Ishikawa (cell line): ENCODE results near the gene ARPC5.

Experiments
- CEBPB ChIP-seq: IDR thresholded peaks from 2 replicates; pipeline ENCODE4 v1.6.1; 2012
- CREB1 ChIP-seq: IDR thresholded peaks from 2 replicates; pipeline ENCODE4 v1.6.1; 2012; ENCODE audit warnings: low read depth
- EGR1 ChIP-seq: IDR thresholded peaks from 2 replicates; pipeline ENCODE4 v1.6.1; 2012
- EP300 ChIP-seq: IDR thresholded peaks from 2 replicates; pipeline ENCODE4 v1.6.1; 2012; ENCODE audit warnings: borderline replicate concordance
- FOXM1 ChIP-seq: IDR thresholded peaks from 2 replicates; pipeline ENCODE4 v1.6.1; 2012; ENCODE audit warnings: low read depth, borderline replicate concordance
- MAX ChIP-seq: IDR thresholded peaks from 2 replicates; pipeline ENCODE4 v1.6.1; 2012
- NFIC ChIP-seq: IDR thresholded peaks from 2 replicates; pipeline ENCODE4 v1.6.1; 2012
- RAD21 ChIP-seq: IDR thresholded peaks from 2 replicates; pipeline ENCODE4 v1.6.1; 2012; ENCODE audit warnings: low read depth
- TAF1 ChIP-seq: IDR thresholded peaks from 2 replicates; pipeline ENCODE4 v1.6.1; 2012; ENCODE audit warnings: low read depth, mild to moderate bottlenecking
- TCF12 ChIP-seq: IDR thresholded peaks from 2 replicates; pipeline ENCODE4 v1.6.1; 2012; ENCODE audit warnings: low read depth
- TEAD4 ChIP-seq: IDR thresholded peaks from 2 replicates; pipeline ENCODE4 v1.6.1; 2012
- USF1 ChIP-seq: IDR thresholded peaks from 2 replicates; pipeline ENCODE4 v1.6.1; 2012
- YY1 ChIP-seq: IDR thresholded peaks from 2 replicates; pipeline ENCODE4 v1.6.1; 2012; ENCODE audit warnings: low read depth
- ZBTB7A ChIP-seq: IDR thresholded peaks from 2 replicates; pipeline ENCODE4 v1.6.1; 2012; ENCODE audit warnings: low read depth

Gene ARPC5

DNA sequence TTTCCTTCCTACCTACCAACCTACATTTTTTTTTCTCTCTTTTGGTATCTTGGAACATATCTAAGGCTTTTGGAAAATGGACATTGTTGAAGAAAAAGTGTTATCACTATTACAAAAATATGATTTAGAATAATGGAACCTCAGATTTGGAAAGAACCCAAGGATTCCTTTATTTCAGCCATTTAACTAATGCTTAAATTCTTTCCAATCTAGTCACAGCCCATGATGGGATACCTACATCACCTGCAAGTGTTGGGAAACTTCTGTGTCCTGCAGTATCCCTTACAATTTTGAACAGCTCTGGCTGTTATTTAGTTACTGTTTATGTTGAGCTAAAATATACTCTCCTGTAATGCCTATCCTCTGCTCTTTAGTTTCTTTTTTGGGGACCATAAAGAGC lies 39.8 kb upstream of the ARPC5 start:
- no peak for TF ChIP-seq YY1
- TF ChIP-seq TEAD4: no peak
- no peak for TF ChIP-seq CREB1
- no peak for TF ChIP-seq CEBPB
- no peak for TF ChIP-seq ZBTB7A
- TF ChIP-seq NFIC: no peak
- TF ChIP-seq EGR1: no peak
- TF ChIP-seq MAX: no peak
- TF ChIP-seq EP300: no peak
- TF ChIP-seq USF1: no peak

GRCh38 chr1:183674886-183675285 lies 39.3 kb upstream of the ARPC5 start:
- TF ChIP-seq FOXM1: no peak
- no peak for TF ChIP-seq ZBTB7A
- no peak for TF ChIP-seq YY1
- TF ChIP-seq EP300: no peak
- no peak for TF ChIP-seq MAX
- TF ChIP-seq TCF12: no peak
- TF ChIP-seq RAD21: no peak
- no peak for TF ChIP-seq TEAD4
- TF ChIP-seq USF1: no peak
- no peak for TF ChIP-seq CEBPB
- TF ChIP-seq CREB1: no peak
- no peak for TF ChIP-seq NFIC

- TF ChIP-seq TAF1: no peak
- TF ChIP-seq NFIC: no peak
- no peak for TF ChIP-seq TEAD4
- no peak for TF ChIP-seq YY1
- TF ChIP-seq RAD21: no peak
- TF ChIP-seq CREB1: no peak
- no peak for TF ChIP-seq USF1
- no peak for TF ChIP-seq FOXM1
- TF ChIP-seq MAX: no peak
- TF ChIP-seq EP300: no peak
- TF ChIP-seq EGR1: no peak
Measured at GRCh38 chr1:183674339-183674738, 38.8 kb upstream of the ARPC5 start.

DNA sequence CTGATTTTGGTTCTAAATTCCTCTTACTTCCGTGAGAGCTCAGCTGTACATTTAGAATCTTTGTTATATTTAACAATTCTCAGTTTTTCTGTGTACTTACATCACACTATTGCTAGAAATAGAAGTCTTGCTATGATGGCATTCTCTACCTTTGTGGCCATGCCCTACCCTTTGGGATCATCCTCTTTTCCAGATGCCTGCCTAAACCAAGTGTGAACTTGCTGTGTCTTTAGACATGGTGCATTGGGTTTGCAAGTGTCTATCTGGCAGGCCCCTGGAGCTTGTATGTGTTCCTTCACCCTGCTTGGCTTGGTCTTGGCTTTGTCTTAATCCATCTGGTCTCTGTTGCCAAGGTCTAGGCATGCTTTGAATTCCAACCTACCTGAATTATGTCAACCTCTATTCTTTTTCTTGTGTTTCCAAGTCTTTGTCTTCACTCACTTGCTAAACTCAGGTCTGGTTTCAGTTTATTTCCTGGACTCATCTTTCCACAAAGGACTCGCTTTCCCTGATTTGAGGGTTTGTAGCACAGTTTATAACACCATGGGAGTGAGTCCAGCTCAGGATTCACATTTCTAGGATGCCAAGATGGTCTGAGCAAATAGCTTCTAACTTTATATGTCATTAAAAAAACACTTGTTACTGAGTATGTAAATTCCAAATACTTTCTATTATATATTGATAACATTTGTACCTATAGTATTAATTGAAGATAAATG lies 38.2 kb upstream of the ARPC5 start:
- TF ChIP-seq CEBPB (no peak), ZBTB7A (no peak), USF1 (no peak), EP300 (no peak), MAX (no peak), TEAD4 (peak; percentile 48; the same call in 1 of the 2 replicates), TCF12 (no peak), YY1 (no peak)

DNA sequence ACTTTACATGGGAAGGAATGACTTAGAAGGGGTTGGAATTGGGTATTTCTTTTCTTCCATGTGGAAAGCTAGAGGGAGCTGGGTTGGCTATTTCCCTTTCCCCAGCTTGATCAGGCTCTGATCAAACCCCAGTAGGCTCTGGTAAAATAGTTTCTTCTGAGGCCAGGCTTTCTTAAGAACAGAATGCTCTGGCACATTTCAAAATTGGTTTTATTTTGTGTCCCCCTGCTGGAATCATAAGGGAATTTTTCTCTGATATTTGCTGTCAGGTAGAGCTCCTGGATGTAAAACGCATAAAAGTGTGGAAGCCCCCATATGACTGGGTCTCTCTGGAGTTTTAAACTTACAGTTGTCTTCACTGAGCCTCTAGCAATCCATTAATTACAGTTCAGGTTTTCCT lies 34.6 kb upstream of the ARPC5 start:
- no peak for TF ChIP-seq FOXM1
- TF ChIP-seq NFIC: no peak
- TF ChIP-seq MAX: no peak
- no peak for TF ChIP-seq YY1
- no peak for TF ChIP-seq CEBPB
- TF ChIP-seq EGR1: no peak
- TF ChIP-seq TAF1: no peak

DNA sequence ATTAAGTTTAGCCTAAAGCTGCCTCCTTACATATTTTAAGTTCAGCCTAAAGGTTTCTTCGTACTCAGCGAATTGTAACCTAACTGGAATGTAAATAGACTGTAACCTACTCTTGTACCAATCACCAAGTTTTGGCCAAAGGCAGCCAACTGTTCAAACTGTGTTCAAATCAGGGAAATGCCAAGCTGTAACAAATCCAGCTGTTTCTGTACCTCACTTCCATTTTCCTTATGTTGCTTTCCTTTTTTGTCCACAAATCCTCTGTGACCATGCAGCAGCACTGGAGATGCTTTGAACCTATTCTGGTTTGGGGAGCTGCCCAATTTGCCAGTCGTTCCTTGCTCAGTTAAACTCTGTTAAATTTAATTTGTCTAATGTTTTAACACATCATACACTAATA lies 20.8 kb upstream of the ARPC5 start:
- TF ChIP-seq CREB1: no peak
- TF ChIP-seq USF1: no peak

DNA sequence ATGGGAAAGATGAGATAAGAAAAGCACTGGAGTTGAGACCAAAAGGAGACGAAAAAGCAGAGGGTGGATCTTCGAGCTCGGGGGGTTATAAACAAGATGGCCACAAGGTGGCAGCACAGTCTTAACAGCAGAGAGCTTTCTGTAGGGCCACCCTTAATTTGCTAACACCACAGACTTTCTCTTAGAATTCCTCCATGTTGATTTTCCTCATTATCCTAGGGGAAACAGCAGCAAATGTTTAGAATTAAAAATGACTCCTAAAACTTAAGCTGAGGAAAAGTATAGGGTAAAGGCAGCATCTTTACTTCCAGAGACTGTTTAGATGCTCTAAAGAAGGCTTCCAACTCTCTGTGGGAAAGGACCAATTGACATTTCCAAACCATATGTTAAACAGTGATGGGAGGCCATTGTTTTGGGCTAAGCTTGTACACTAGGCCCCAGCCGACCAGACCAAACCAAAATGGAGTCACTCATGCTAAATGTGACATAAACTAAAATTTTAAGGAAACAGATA lies 20.0 kb upstream of the ARPC5 start:
- TF ChIP-seq YY1 (0 out of 2 replicates have a peak, but pooled peaks have one; percentile 36), USF1 (no peak), RAD21 (peak; percentile 91)
